Sigmoid colon (tissue), 3 donors: ENCODE data around the gene DIRAS2.

ENCODE experiments used
- CTCF ChIP-seq, 4 experiments: fragments of 450-650 bp in 3 of 4; fragments of 200-600 bp in 1 of 4; IDR thresholded peaks; one replicate each; pipeline ENCODE4 v1.5.1; 2016 to 2019; ENCODE audit warnings: antibody characterized with exemption in 4 of 4, mild to moderate bottlenecking in 3 of 4, moderate library complexity in 2 of 4
- POLR2A ChIP-seq, 2 donors: fragments of 450-650 bp; IDR thresholded peaks; one replicate each; pipeline ENCODE4 v1.6.1; 2016; ENCODE audit warnings: antibody characterized with exemption in 2 of 2, mild to moderate bottlenecking in 2 of 2, moderate library complexity in 2 of 2

GRCh38 chr9:90613502-90613901, 29.1 kb downstream of the DIRAS2 start:
- no peak for TF ChIP-seq POLR2A (IDR thresholded peaks at IDR 0.05)
- no peak for TF ChIP-seq CTCF (IDR thresholded peaks at IDR 0.05)
